ENCODE results near the gene NUMB. TPM values are rescaled to one million over a fixed set of nuclear protein-coding genes. Genes with fewer than 3 reads are reported as not detected.

NUMB gene
- total and polyA plus RNA-seq, 2 donors (not counting 3 experiments of a cell fraction or from before 2014, with no cell fraction given): 128 to 164 TPM

- dilution Hi-C loops (cut with MboI; ENCODE audit: extremely low pct_ligation_motif_present, low sequenced_read_pairs) (loop anchor here (25.0 kb wide), 2 partner anchors 165 to 265 kb away; no protein-coding TSS in a partner anchor), intact Hi-C loops (cut with micrococcal nuclease) (no loop called here)
- peak overlapping the region; percentile 54 for H3K4me2 ChIP-seq (ENCODE audit: insufficient read depth, low read length)
- H3K9ac ChIP-seq (replicated peaks; ENCODE audit: extremely low read depth, insufficient read depth, low read length): no peak overlapping the region
- BruUV-seq (replicated peaks): no TSS peak
- FAIRE-seq: peak; percentile 57
- ChIA-PET CTCF (interaction anchor here (1.9 to 2.0 kb wide), 2 partner anchors 19 to 157 kb away, joined by 8 to 10 read pairs; no protein-coding TSS in a partner anchor), POLR2A (no interaction called here)
- no peaks in the 10 kb centered on the region for H3K9me1 ChIP-seq (replicated peaks; ENCODE audit: control insufficient read depth, extremely low read depth, insufficient read depth, low read length)
- no peaks in the 10 kb centered on the region for H3K27me3 ChIP-seq (ENCODE audit: control insufficient read depth in 2 of 2, insufficient read depth in 2 of 2, low read length in 2 of 2)
- H4K20me1 ChIP-seq (replicated peaks; ENCODE audit: control insufficient read depth, extremely low read depth, insufficient read depth, low read length): peaks cover 24% of the 10 kb centered on the region
- H3K9me3 ChIP-seq (replicated peaks; ENCODE audit: control insufficient read depth, insufficient read depth, low read length): no peaks in the 10 kb centered on the region
- H3K79me2 ChIP-seq (ENCODE audit: control insufficient read depth, insufficient read depth, low read length): peaks cover 99% of the 10 kb centered on the region
- peak; percentile 78 for DNase-seq (ENCODE audit: low read depth, low spot score)
- no peaks in the 10 kb centered on the region for H3K36me3 ChIP-seq (ENCODE audit: control insufficient read depth in 2 of 2, extremely low read depth in 1 of 2, insufficient read depth in 2 of 2, low read length in 2 of 2)
- no peak overlapping the region for H3K4me3 ChIP-seq (replicated peaks in 1 of 3; ENCODE audit: insufficient read depth in 1 of 3, low read depth in 1 of 3, low read length in 3 of 3)
- peak overlapping the region; percentile 3 for H3K27ac ChIP-seq (ENCODE audit: insufficient read depth, low read depth, low read length)
- peak; percentile 6 for TF ChIP-seq FOS (IDR thresholded peaks at IDR 0.05; ENCODE audit: borderline replicate concordance, insufficient read depth, low read length)
- no peak for TF ChIP-seq CTCF (IDR thresholded peaks at IDR 0.05; ENCODE audit: extremely low read depth in 1 of 2, insufficient read depth in 1 of 2, low read depth in 1 of 2, low read length in 2 of 2)
- peaks cover 31% of the 10 kb centered on the region for H3K4me1 ChIP-seq (ENCODE audit: control insufficient read depth, extremely low read depth, insufficient read depth, low read length)
- H2AFZ ChIP-seq (ENCODE audit: low read depth, low read length): no peak overlapping the region
Measured at GRCh38 chr14:73452341-73453186, 5.8 kb downstream of the NUMB start.

- H4K20me1 ChIP-seq (replicated peaks; ENCODE audit: control insufficient read depth, extremely low read depth, insufficient read depth, low read length): peaks cover 30% of the 10 kb centered on the region
- no peak overlapping the region for H3K4me2 ChIP-seq (ENCODE audit: insufficient read depth, low read length)
- H3K27ac ChIP-seq (ENCODE audit: insufficient read depth, low read depth, low read length): no peak overlapping the region
- H3K9me3 ChIP-seq (replicated peaks; ENCODE audit: control insufficient read depth, insufficient read depth, low read length): no peaks in the 10 kb centered on the region
- ChIA-PET CTCF (interaction anchor here (0.8 to 2.4 kb wide), 6 partner anchors 9 to 148 kb away, joined by 3 to 10 read pairs (median 3); partner anchors contain the start of gene NUMB), POLR2A (no interaction called here)
- TF ChIP-seq GATA2 (IDR thresholded peaks at IDR 0.05; ENCODE audit: insufficient read depth, insufficient read length, low read depth, low read length): no peak
- TF ChIP-seq MAX (IDR thresholded peaks at IDR 0.05; ENCODE audit: insufficient read depth, insufficient read length): no peak
- TF ChIP-seq JUN (IDR thresholded peaks at IDR 0.05; ENCODE audit: borderline replicate concordance, insufficient read depth, insufficient read length, low read depth): no peak
- no peak for TF ChIP-seq FOS (IDR thresholded peaks at IDR 0.05; ENCODE audit: borderline replicate concordance, insufficient read depth, low read length)
- no peak for TF ChIP-seq POLR2A (IDR thresholded peaks at IDR 0.05; ENCODE audit: low read depth, low read length)
- no peak for TF ChIP-seq POLR2AphosphoS5 (IDR thresholded peaks at IDR 0.05; ENCODE audit: insufficient read depth, low read depth, low read length)
- no peak for TF ChIP-seq CTCF (IDR thresholded peaks at IDR 0.05; ENCODE audit: extremely low read depth in 1 of 2, insufficient read depth in 1 of 2, low read depth in 1 of 2, low read length in 2 of 2)
- no peak for TF ChIP-seq EZH2 (IDR thresholded peaks at IDR 0.05; ENCODE audit: borderline replicate concordance, low read depth, low read length, severe bottlenecking)
- no peak for TF ChIP-seq MYC (IDR thresholded peaks at IDR 0.05; ENCODE audit: low read depth, low read length)
- H3K9ac ChIP-seq (replicated peaks; ENCODE audit: extremely low read depth, insufficient read depth, low read length): no peak overlapping the region
- BruUV-seq (replicated peaks): no TSS peak
- no peak overlapping the region for H2AFZ ChIP-seq (ENCODE audit: low read depth, low read length)
- FAIRE-seq (no peak), DNase-seq (ENCODE audit: low read depth, low spot score) (no peak)
- no peaks in the 10 kb centered on the region for H3K36me3 ChIP-seq (ENCODE audit: control insufficient read depth in 2 of 2, extremely low read depth in 1 of 2, insufficient read depth in 2 of 2, low read length in 2 of 2)
- peaks cover 97% of the 10 kb centered on the region for H3K79me2 ChIP-seq (ENCODE audit: control insufficient read depth, insufficient read depth, low read length)
- no peaks in the 10 kb centered on the region for H3K27me3 ChIP-seq (ENCODE audit: control insufficient read depth in 2 of 2, insufficient read depth in 2 of 2, low read length in 2 of 2)
- H3K4me1 ChIP-seq (ENCODE audit: control insufficient read depth, extremely low read depth, insufficient read depth, low read length): no peaks in the 10 kb centered on the region
- intact Hi-C loops (cut with micrococcal nuclease): no loop called here
- dilution Hi-C loops (cut with MboI; ENCODE audit: extremely low pct_ligation_motif_present, low sequenced_read_pairs): no loop called here
- no peaks in the 10 kb centered on the region for H3K9me1 ChIP-seq (replicated peaks; ENCODE audit: control insufficient read depth, extremely low read depth, insufficient read depth, low read length)
- H3K4me3 ChIP-seq (replicated peaks in 1 of 3; ENCODE audit: insufficient read depth in 1 of 3, low read depth in 1 of 3, low read length in 3 of 3): no peak overlapping the region
Measured at GRCh38 chr14:73443758-73444157, 14.6 kb downstream of the NUMB start.

Measured in endothelial cell of umbilical vein (primary cell).